K562 (cell line): Measurements from ENCODE around the gene RALGPS1. TPM values are rescaled to one million over a fixed set of nuclear protein-coding genes. Genes with fewer than 3 reads are reported as not detected.

ENCODE experiments used
- ATAC-seq: fragments of 200-7000 bp; cut with Tn5 transposase; 3 replicates; pipeline ENCODE4 v1.9.1; 2020; ENCODE audit warnings: moderate library complexity
- BruUV-seq: library from RNA; stranded (reverse); fragments of 400-500 nt; replicated peaks from 2 replicates; lab custom pipeline; 2021; lab: Mats Ljungman, UMichigan
- CTCF ChIA-PET: fragments of 300-600 bp; formaldehyde crosslinking; extraction: SDS; loops from one replicate; lab custom pipeline; 2021; ENCODE audit warnings: low intra/inter-chr PET ratio; lab: Yijun Ruan, JAX
- POLR2A ChIA-PET: fragments of 300-600, 350-650 bp; sonication (Branson Sonifier 250); formaldehyde crosslinking; extraction: SDS; loops from one replicate; lab custom pipeline; 2021; ENCODE audit warnings: antibody characterized with exemption, inconsistent platforms; lab: Yijun Ruan, JAX
- DNase-seq, 4 experiments: peaks; one replicate each; pipeline versions ENCODE4 v3.0.0 to v3.0.0-alpha.2; 2011 to 2018; ENCODE audit warnings: low spot score in 3 of 4, mixed read lengths in 3 of 4; ENCODE audit errors: extremely low read depth in 1 of 4
- FAIRE-seq: peaks from 2 replicates; lab custom pipeline; 2011; peaks lifted over from hg19 to GRCh38; lab: Jason Lieb, UNC
- H2AFZ ChIP-seq: 2 replicates; pipeline ENCODE4 v1.6.0; 2011; ENCODE audit warnings: low read depth, low read length, control low read depth, inconsistent platforms
- H3K27ac ChIP-seq: fragments of 200-600 bp; 3 replicates; pipeline ENCODE4 v1.8.0; 2011; ENCODE audit warnings: low read depth, mild to moderate bottlenecking, control low read depth, inconsistent platforms, low read length, moderate library complexity, mixed read lengths; ENCODE audit errors: extremely low read depth
- H3K27me3 ChIP-seq, 2 experiments: fragments of 300-600 bp in 1 of 2; 2 replicates in 1 of 2; 3 replicates in 1 of 2; pipeline versions ENCODE4 v1.6.0 to v1.8.0; 2011; ENCODE audit warnings: inconsistent platforms in 2 of 2, low read length in 2 of 2, mild to moderate bottlenecking in 1 of 2, mixed read lengths in 1 of 2, moderate library complexity in 1 of 2; ENCODE audit not compliant: control insufficient read depth in 2 of 2, insufficient read depth in 2 of 2
- H3K36me3 ChIP-seq: fragments of 300-600 bp; 3 replicates; pipeline ENCODE4 v1.8.0; 2011; ENCODE audit warnings: mild to moderate bottlenecking, low read length, inconsistent platforms; ENCODE audit not compliant: control insufficient read depth, insufficient read depth
- H3K4me1 ChIP-seq, 2 experiments: fragments of 200-600 bp in 1 of 2; replicated peaks in 1 of 2; 2 replicates in 1 of 2; 3 replicates in 1 of 2; pipeline versions ENCODE4 v1.5.1 to v1.8.0; 2011; ENCODE audit warnings: inconsistent platforms in 2 of 2, low read length in 2 of 2, mild to moderate bottlenecking in 1 of 2, mixed read lengths in 1 of 2, moderate library complexity in 1 of 2; ENCODE audit not compliant: control insufficient read depth in 2 of 2, insufficient read depth in 2 of 2
- H3K4me2 ChIP-seq: 2 replicates; pipeline ENCODE4 v1.6.1; 2011; ENCODE audit warnings: low read length, control low read depth, inconsistent platforms, mixed read lengths; ENCODE audit not compliant: insufficient read depth
- H3K4me3 ChIP-seq: fragments of 200-600 bp; sonication (generic), shearing (Covaris generic); 2 replicates; pipeline ENCODE4 v1.5.1; 2016; ENCODE audit warnings: control low read depth, inconsistent platforms
- H3K79me2 ChIP-seq: fragments of 200-600 bp; 3 replicates; pipeline ENCODE4 v1.8.0; 2011; ENCODE audit warnings: low read length, inconsistent platforms; ENCODE audit not compliant: control insufficient read depth, insufficient read depth
- H3K9ac ChIP-seq, 2 experiments: 2 replicates each; pipeline versions ENCODE4 v1.6.0 to v1.6.1; 2011; ENCODE audit warnings: low read depth in 2 of 2, low read length in 2 of 2, control low read depth in 1 of 2, inconsistent platforms in 1 of 2, mild to moderate bottlenecking in 1 of 2, mixed read lengths in 1 of 2; ENCODE audit not compliant: insufficient read depth in 1 of 2
- H3K9me1 ChIP-seq: one replicate; pipeline ENCODE4 v1.6.0; 2011; ENCODE audit warnings: inconsistent platforms, mild to moderate bottlenecking, low read length, moderate library complexity; ENCODE audit not compliant: control insufficient read depth, insufficient read depth
- H3K9me3 ChIP-seq: replicated peaks from 2 replicates; pipeline ENCODE4 v1.5.1; 2011; ENCODE audit warnings: low read depth, low read length, inconsistent platforms; ENCODE audit not compliant: control insufficient read depth, insufficient read depth
- H4K20me1 ChIP-seq: replicated peaks from 2 replicates; pipeline ENCODE4 v1.6.1; 2011; ENCODE audit warnings: low read length, inconsistent platforms, mixed read lengths; ENCODE audit not compliant: control insufficient read depth, insufficient read depth
- CREM ChIP-seq: IDR thresholded peaks from 2 replicates; pipeline ENCODE4 v1.6.1; 2014; ENCODE audit warnings: antibody characterized with exemption, low read depth
- EHMT2 ChIP-seq: fragments of 450-650 bp; IDR thresholded peaks from 2 replicates; pipeline ENCODE4 v1.6.1; 2018; ENCODE audit warnings: antibody characterized with exemption
- NCOA6 ChIP-seq: fragments of 450-650 bp; IDR thresholded peaks from 2 replicates; pipeline ENCODE4 v1.6.1; 2017; ENCODE audit warnings: mild to moderate bottlenecking
- RAD21 ChIP-seq, 2 experiments: fragments of 250-450 bp in 1 of 2; fragments of 450-650 bp in 1 of 2; sonication (Bioruptor Pico) in 1 of 2; formaldehyde crosslinking in 1 of 2; IDR thresholded peaks in 1 of 2; conservative IDR thresholded peaks in 1 of 2; 2 replicates each; pipeline versions ENCODE4 v1.4.0 to v1.8.0; 2020 to 2022; ENCODE audit warnings: mild to moderate bottlenecking in 2 of 2, moderate library complexity in 1 of 2
- SMC3 ChIP-seq: conservative IDR thresholded peaks from 2 replicates; pipeline ENCODE4 v1.6.1; 2011; ENCODE audit warnings: low read depth, low read length, improper control_type of control experiment; ENCODE audit not compliant: insufficient read depth
- WGBS: fragments of 100-300 bp; shearing (Covaris generic); methylation state at CpG from one replicate; pipeline ENCODE4 v1.1.6; 2016; ENCODE audit warnings: low coverage, mixed read lengths; ENCODE audit not compliant: insufficient coverage; ENCODE audit errors: missing lambda C conversion rate; 5-methylcytosine and 5-hydroxymethylcytosine counted together
- in situ Hi-C: fragments of 300-500 bp; cut with MboI; formaldehyde crosslinking; loops from 4 replicates; pipeline ENCODE4 v1.15.0; 2018; ENCODE audit warnings: inconsistent platforms, mixed read lengths
- intact Hi-C: fragments of 100-400 bp; cut with micrococcal nuclease; formaldehyde crosslinking; loops from 2 replicates; pipeline ENCODE4 v1.14.2; 2022
- polyA plus RNA-seq, 8 experiments: library from polyadenylated mRNA; depleted of rRNA in 4 of 8; stranded (reverse) in 5 of 8; unstranded in 3 of 8; fragments of >200 nt; fragmentation: Nextera tagmentation in 2 of 8; fragmentation: Illumina TruSeq in 1 of 8; extraction: Ambion mirVana in 2 of 8; extraction: Trizol in 1 of 8; gene quantifications; 2 replicates each; pipeline versions ENCODE4 v1.2.1 to v1.2.3, GENCODE V29; 2011 to 2014; ENCODE audit warnings: inconsistent platforms in 1 of 8, missing spikeins in 1 of 8
- total RNA-seq, 7 experiments: library from RNA; depleted of rRNA in 6 of 7; stranded (reverse); fragments of >200 nt in 6 of 7; fragmentation: Illumina TruSeq in 2 of 7; extraction: Trizol in 2 of 7; gene quantifications; 2 replicates each; pipeline versions ENCODE4 v1.2.1 to v1.2.3, GENCODE V29; 2011 to 2021; ENCODE audit warnings: low replicate concordance in 1 of 7
- TF ChIP-seq, protein P1 (sequence below), 3 experiments: fragments of 200-800 bp in 1 of 3; fragments of 250-450 bp in 1 of 3; fragments of 450-650 bp in 1 of 3; sonication (Bioruptor Pico) in 1 of 3; sonication (Bioruptor generic) in 1 of 3; formaldehyde crosslinking in 1 of 3; IDR thresholded peaks; 2 replicates each; pipeline versions ENCODE4 v1.6.1 to v1.8.0; 2016 to 2022; ENCODE audit warnings: mild to moderate bottlenecking in 2 of 3, missing genetic modification characterization in 2 of 3, missing compliant biosample characterization in 1 of 3, moderate library complexity in 1 of 3
- TF ChIP-seq, protein P2 (sequence below): fragments of 450-650 bp; formaldehyde crosslinking; IDR thresholded peaks from 2 replicates; pipeline ENCODE4 v1.4.0; 2020; ENCODE audit warnings: mild to moderate bottlenecking, moderate library complexity
- TF ChIP-seq, protein P3 (sequence below): fragments of 450-650 bp; IDR thresholded peaks from 2 replicates; pipeline ENCODE4 v1.6.1; 2016
- TF ChIP-seq, protein P4 (sequence below), 3 experiments: IDR thresholded peaks in 2 of 3; conservative IDR thresholded peaks in 1 of 3; 2 replicates each; pipeline ENCODE4 v1.5.1; 2011 to 2012; ENCODE audit warnings: low read length in 3 of 3, mild to moderate bottlenecking in 3 of 3, control low read depth in 2 of 3, improper control_type of control experiment in 1 of 3, inconsistent platforms in 1 of 3, low read depth in 1 of 3, mixed read lengths in 1 of 3, moderate library complexity in 1 of 3; ENCODE audit not compliant: insufficient read depth in 2 of 3

RALGPS1 gene
- total and polyA plus RNA-seq, 9 of the 15 experiments (the other 6 are each of a cell fraction or from before 2014, with no cell fraction given) = 0.04 to 2.6 (median 1.5) TPM

DNA sequence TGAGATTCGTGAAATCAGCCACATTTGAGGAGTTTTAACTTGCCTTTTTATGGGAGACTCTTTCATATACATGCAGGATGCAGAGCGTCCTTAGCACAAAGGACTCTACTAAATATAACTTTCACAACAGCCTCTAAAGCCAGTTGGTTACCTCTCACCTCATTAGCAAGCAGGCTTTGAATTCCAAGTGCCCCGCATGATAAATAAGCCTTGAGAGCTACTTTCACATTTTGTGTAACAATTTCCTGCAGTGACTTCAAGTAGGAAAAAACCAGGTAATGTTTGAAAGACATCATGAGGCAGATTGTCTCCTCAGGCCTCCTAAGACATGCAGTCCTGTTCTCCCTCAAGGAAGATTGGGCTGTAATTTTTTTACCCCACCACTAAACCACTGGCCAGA is 50.5 kb downstream of the RALGPS1 start (continued):
- TF ChIP-seq, protein P1, sequence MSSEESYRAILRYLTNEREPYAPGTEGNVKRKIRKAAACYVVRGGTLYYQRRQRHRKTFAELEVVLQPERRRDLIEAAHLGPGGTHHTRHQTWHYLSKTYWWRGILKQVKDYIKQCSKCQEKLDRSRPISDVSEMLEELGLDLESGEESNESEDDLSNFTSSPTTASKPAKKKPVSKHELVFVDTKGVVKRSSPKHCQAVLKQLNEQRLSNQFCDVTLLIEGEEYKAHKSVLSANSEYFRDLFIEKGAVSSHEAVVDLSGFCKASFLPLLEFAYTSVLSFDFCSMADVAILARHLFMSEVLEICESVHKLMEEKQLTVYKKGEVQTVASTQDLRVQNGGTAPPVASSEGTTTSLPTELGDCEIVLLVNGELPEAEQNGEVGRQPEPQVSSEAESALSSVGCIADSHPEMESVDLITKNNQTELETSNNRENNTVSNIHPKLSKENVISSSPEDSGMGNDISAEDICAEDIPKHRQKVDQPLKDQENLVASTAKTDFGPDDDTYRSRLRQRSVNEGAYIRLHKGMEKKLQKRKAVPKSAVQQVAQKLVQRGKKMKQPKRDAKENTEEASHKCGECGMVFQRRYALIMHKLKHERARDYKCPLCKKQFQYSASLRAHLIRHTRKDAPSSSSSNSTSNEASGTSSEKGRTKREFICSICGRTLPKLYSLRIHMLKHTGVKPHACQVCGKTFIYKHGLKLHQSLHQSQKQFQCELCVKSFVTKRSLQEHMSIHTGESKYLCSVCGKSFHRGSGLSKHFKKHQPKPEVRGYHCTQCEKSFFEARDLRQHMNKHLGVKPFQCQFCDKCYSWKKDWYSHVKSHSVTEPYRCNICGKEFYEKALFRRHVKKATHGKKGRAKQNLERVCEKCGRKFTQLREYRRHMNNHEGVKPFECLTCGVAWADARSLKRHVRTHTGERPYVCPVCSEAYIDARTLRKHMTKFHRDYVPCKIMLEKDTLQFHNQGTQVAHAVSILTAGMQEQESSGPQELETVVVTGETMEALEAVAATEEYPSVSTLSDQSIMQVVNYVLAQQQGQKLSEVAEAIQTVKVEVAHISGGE (CRISPR knock-in tag; IDR thresholded peaks at IDR 0.05) = no peak

DNA sequence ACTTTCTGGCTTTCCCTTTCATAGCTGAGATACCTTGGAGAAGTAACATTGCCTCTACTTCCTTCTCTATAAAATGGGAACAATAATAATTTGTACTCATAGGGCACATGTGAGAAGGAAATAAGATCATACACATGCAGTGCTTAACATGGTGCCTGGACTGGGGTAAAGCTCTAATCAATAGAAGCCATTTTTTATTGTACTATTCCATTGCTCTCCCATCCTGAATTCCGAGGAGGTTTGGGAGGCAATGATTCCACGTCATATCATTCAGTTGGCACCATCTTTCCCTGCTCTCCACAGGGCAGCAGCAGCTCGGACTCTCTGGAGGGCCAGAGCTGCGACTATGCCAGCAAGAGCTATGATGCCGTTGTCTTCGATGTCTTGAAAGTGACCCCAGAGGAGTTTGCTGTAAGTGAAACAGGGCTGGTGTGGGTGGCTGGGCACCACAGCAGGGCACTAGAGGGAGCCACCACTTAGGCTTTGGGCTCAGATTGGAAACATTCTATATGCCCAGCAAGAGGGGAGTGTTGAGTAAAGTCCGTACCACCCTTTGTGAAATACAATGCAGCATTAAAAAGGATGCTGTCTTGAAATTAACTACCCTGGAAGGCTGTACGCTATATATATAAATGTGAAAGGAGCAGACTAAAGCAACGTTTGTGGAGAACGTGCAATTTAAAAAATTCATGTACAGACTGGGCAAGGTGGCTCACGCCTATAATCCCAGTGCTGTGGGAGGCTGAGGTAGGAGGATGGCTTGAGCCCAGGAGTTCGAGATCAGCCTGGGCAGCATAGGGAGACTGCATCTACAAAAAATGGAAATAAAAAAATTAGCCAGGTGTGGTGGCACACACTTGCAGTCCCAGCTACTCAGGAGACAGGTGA is 51.2 kb downstream of the RALGPS1 start:
- intact Hi-C loops = no loop called here
- peak in 2 of 4 experiments; percentile 20 to 29 for DNase-seq
- Histone ChIP-seq H3K4me2 (no peak overlapping the region), H2AFZ (no peak overlapping the region), H3K27me3 (peaks cover 2 to 3% of the 10 kb centered on the region in 2 experiments; a peak in 3 of 5 replicates), H3K27ac (no peak overlapping the region), H4K20me1 (no peaks in the 10 kb centered on the region), H3K9me3 (no peaks in the 10 kb centered on the region), H3K9ac (no peak overlapping the region), H3K4me1 (no peaks in the 10 kb centered on the region), H3K36me3 (no peaks in the 10 kb centered on the region), H3K4me3 (no peak overlapping the region), H3K9me1 (no peaks in the 10 kb centered on the region), H3K79me2 (no peaks in the 10 kb centered on the region)
- peak; percentile 29 for FAIRE-seq
- 11% methylated on average over 12 of the region's 12 CpGs for WGBS
- ATAC-seq = peak; percentile 78
- POLR2A ChIA-PET = interaction anchor here (0.7 to 0.8 kb wide), 3 partner anchors 12 to 50 kb away, joined by 3 to 4 read pairs (median 3); no protein-coding TSS in a partner anchor
- BruUV-seq = no TSS peak
- CTCF ChIA-PET = interaction anchor here (0.6 to 1.6 kb wide), 7 partner anchors 10 to 234 kb away, joined by 3 to 5 read pairs (median 4); no protein-coding TSS in a partner anchor
- in situ Hi-C loops = no loop called here
- TF ChIP-seq EHMT2 (no peak), NCOA6 (no peak), RAD21 (CRISPR knock-in tag; conservative IDR thresholded peaks at IDR 0.05 in 1 of 2, IDR thresholded peaks at IDR 0.05 in 1 of 2) (peak; percentile 89 to 90), CREM (0 out of 2 replicates have a peak, but pooled peaks have one; percentile 12), SMC3 (peak; percentile 57)
- TF ChIP-seq, protein P2, sequence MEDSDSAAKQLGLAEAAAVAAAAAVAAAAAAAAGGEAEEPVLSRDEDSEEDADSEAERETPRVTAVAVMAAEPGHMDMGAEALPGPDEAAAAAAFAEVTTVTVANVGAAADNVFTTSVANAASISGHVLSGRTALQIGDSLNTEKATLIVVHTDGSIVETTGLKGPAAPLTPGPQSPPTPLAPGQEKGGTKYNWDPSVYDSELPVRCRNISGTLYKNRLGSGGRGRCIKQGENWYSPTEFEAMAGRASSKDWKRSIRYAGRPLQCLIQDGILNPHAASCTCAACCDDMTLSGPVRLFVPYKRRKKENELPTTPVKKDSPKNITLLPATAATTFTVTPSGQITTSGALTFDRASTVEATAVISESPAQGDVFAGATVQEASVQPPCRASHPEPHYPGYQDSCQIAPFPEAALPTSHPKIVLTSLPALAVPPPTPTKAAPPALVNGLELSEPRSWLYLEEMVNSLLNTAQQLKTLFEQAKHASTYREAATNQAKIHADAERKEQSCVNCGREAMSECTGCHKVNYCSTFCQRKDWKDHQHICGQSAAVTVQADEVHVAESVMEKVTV (CRISPR knock-in tag) = peak; percentile 78
- TF ChIP-seq, protein P3, sequence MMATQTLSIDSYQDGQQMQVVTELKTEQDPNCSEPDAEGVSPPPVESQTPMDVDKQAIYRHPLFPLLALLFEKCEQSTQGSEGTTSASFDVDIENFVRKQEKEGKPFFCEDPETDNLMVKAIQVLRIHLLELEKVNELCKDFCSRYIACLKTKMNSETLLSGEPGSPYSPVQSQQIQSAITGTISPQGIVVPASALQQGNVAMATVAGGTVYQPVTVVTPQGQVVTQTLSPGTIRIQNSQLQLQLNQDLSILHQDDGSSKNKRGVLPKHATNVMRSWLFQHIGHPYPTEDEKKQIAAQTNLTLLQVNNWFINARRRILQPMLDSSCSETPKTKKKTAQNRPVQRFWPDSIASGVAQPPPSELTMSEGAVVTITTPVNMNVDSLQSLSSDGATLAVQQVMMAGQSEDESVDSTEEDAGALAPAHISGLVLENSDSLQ = no peak
- TF ChIP-seq, protein P4, sequence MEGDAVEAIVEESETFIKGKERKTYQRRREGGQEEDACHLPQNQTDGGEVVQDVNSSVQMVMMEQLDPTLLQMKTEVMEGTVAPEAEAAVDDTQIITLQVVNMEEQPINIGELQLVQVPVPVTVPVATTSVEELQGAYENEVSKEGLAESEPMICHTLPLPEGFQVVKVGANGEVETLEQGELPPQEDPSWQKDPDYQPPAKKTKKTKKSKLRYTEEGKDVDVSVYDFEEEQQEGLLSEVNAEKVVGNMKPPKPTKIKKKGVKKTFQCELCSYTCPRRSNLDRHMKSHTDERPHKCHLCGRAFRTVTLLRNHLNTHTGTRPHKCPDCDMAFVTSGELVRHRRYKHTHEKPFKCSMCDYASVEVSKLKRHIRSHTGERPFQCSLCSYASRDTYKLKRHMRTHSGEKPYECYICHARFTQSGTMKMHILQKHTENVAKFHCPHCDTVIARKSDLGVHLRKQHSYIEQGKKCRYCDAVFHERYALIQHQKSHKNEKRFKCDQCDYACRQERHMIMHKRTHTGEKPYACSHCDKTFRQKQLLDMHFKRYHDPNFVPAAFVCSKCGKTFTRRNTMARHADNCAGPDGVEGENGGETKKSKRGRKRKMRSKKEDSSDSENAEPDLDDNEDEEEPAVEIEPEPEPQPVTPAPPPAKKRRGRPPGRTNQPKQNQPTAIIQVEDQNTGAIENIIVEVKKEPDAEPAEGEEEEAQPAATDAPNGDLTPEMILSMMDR (IDR thresholded peaks at IDR 0.05 in 2 of 3, conservative IDR thresholded peaks at IDR 0.05 in 1 of 3; ENCODE audit: insufficient read depth in 2 of 3, low read depth in 1 of 3, low read length in 3 of 3) = peak; percentile 58 to 83 (median 72)
